K562 (cell line): ENCODE data around the gene GAB2. TPM values are rescaled to one million over a fixed set of nuclear protein-coding genes. Genes with fewer than 3 reads are reported as not detected.

Experiments
- BACH1 ChIP-seq: fragments of 200-800 bp; sonication (Bioruptor generic); IDR thresholded peaks from 2 replicates; pipeline ENCODE4 v1.6.1; 2016; ENCODE audit warnings: missing genetic modification characterization, missing compliant biosample characterization
- CHD2 ChIP-seq: IDR thresholded peaks from 2 replicates; pipeline ENCODE4 v1.6.1; 2011; ENCODE audit warnings: low read depth, low read length
- GATA2 ChIP-seq: sonication (generic); formaldehyde crosslinking; IDR thresholded peaks from 2 replicates; pipeline ENCODE4 v1.4.0; 2020; ENCODE audit warnings: mild to moderate bottlenecking, missing genetic modification reagents
- ILK ChIP-seq: fragments of 450-650 bp; IDR thresholded peaks from 2 replicates; pipeline ENCODE4 v1.6.1; 2016; ENCODE audit warnings: missing genetic modification characterization, low read depth, mild to moderate bottlenecking, missing compliant biosample characterization, moderate library complexity, borderline replicate concordance
- POLR2AphosphoS2 ChIP-seq: IDR thresholded peaks from 2 replicates; pipeline ENCODE4 v1.6.1; 2012; ENCODE audit warnings: low read length, improper control_type of control experiment
- POLR2AphosphoS5 ChIP-seq: IDR thresholded peaks from 2 replicates; pipeline ENCODE4 v1.6.1; 2011; ENCODE audit warnings: mild to moderate bottlenecking, low read depth, low read length, moderate library complexity; ENCODE audit not compliant: control insufficient read depth, insufficient read depth
- PRDM10 ChIP-seq: fragments of 450-650 bp; IDR thresholded peaks from 2 replicates; pipeline ENCODE4 v1.6.1; 2018; ENCODE audit not compliant: partially characterized antibody
- RAD21 ChIP-seq, 2 experiments: fragments of 250-450 bp in 1 of 2; fragments of 450-650 bp in 1 of 2; sonication (Bioruptor Pico) in 1 of 2; formaldehyde crosslinking in 1 of 2; IDR thresholded peaks in 1 of 2; conservative IDR thresholded peaks in 1 of 2; 2 replicates each; pipeline versions ENCODE4 v1.4.0 to v1.8.0; 2020 to 2022; ENCODE audit warnings: mild to moderate bottlenecking in 2 of 2, moderate library complexity in 1 of 2
- RBM17 ChIP-seq: fragments of 200-400 bp; formaldehyde crosslinking; IDR thresholded peaks from 2 replicates; pipeline ENCODE4 v1.6.1; 2017; ENCODE audit warnings: low read depth, mild to moderate bottlenecking, low read length, borderline replicate concordance
- RHOXF2B ChIP-seq: fragments of 250-450 bp; sonication (Bioruptor Pico); conservative IDR thresholded peaks from 2 replicates; pipeline ENCODE4 v1.5.1; 2021
- SMARCE1 ChIP-seq: fragments of 450-650 bp; IDR thresholded peaks from 2 replicates; pipeline ENCODE4 v1.7.1; 2016; ENCODE audit warnings: mild to moderate bottlenecking
- TEAD4 ChIP-seq, 2 experiments: sonication (generic) in 1 of 2; formaldehyde crosslinking in 1 of 2; IDR thresholded peaks; 2 replicates each; pipeline versions ENCODE4 v1.6.1 to v1.8.0; 2012 to 2022; ENCODE audit warnings: borderline replicate concordance in 1 of 2, inconsistent platforms in 1 of 2, low read length in 1 of 2, mild to moderate bottlenecking in 1 of 2, missing genetic modification reagents in 1 of 2
- U2AF2 ChIP-seq: fragments of 200-400 bp; formaldehyde crosslinking; optimal IDR thresholded peaks from 2 replicates; pipeline ENCODE3; 2017; ENCODE audit warnings: low read depth, mild to moderate bottlenecking, low read length
- XRCC5 ChIP-seq: fragments of 200-400 bp; formaldehyde crosslinking; IDR thresholded peaks from 2 replicates; pipeline ENCODE4 v1.6.1; 2017; ENCODE audit warnings: low read depth, mild to moderate bottlenecking, low read length
- YY1 ChIP-seq, 3 experiments: IDR thresholded peaks; 2 replicates each; pipeline ENCODE4 v1.6.1; 2011; ENCODE audit warnings: low read length in 2 of 3, mild to moderate bottlenecking in 2 of 3, moderate library complexity in 2 of 3, borderline replicate concordance in 1 of 3, control low read depth in 1 of 3, low read depth in 1 of 3; ENCODE audit not compliant: insufficient read depth in 3 of 3, insufficient replicate concordance in 2 of 3, control insufficient read depth in 1 of 3, insufficient read length in 1 of 3; ENCODE audit errors: extremely low read depth in 1 of 3
- ZFPM2 ChIP-seq: fragments of 250-450 bp; sonication (Bioruptor Pico); IDR thresholded peaks from 2 replicates; pipeline ENCODE4 v1.5.1; 2022; ENCODE audit warnings: mild to moderate bottlenecking
- ZNF197 ChIP-seq: fragments of 200-800 bp; sonication (Bioruptor generic); IDR thresholded peaks from 2 replicates; pipeline ENCODE4 v1.6.1; 2016; ENCODE audit warnings: low read depth, missing genetic modification characterization, missing compliant biosample characterization
- ZNF324 ChIP-seq: fragments of 250-450 bp; sonication (Bioruptor Pico); IDR thresholded peaks from 2 replicates; pipeline ENCODE4 v1.4.0; 2020; ENCODE audit warnings: mild to moderate bottlenecking
- polyA plus RNA-seq, 8 experiments: library from polyadenylated mRNA; depleted of rRNA in 4 of 8; stranded (reverse) in 5 of 8; unstranded in 3 of 8; fragments of >200 nt; fragmentation: Nextera tagmentation in 2 of 8; fragmentation: Illumina TruSeq in 1 of 8; extraction: Ambion mirVana in 2 of 8; extraction: Trizol in 1 of 8; gene quantifications; 2 replicates each; pipeline versions ENCODE4 v1.2.1 to v1.2.3, GENCODE V29; 2011 to 2014; ENCODE audit warnings: inconsistent platforms in 1 of 8, missing spikeins in 1 of 8
- total RNA-seq, 7 experiments: library from RNA; depleted of rRNA in 6 of 7; stranded (reverse); fragments of >200 nt in 6 of 7; fragmentation: Illumina TruSeq in 2 of 7; extraction: Trizol in 2 of 7; gene quantifications; 2 replicates each; pipeline versions ENCODE4 v1.2.1 to v1.2.3, GENCODE V29; 2011 to 2021; ENCODE audit warnings: low replicate concordance in 1 of 7
- TF ChIP-seq, protein P1 (sequence below): sonication (generic); formaldehyde crosslinking; IDR thresholded peaks from 2 replicates; pipeline ENCODE4 v1.8.1; 2022; ENCODE audit warnings: missing genetic modification reagents
- TF ChIP-seq, protein P2 (sequence below): fragments of 250-450 bp; sonication (Bioruptor Pico); IDR thresholded peaks from 2 replicates; pipeline ENCODE4 v1.8.0; 2022; ENCODE audit warnings: moderate library complexity, mild to moderate bottlenecking, inconsistent platforms
- TF ChIP-seq, protein P3 (sequence below), 2 experiments: fragments of 200-800 bp in 1 of 2; sonication (Bioruptor generic) in 1 of 2; sonication (generic) in 1 of 2; formaldehyde crosslinking in 1 of 2; IDR thresholded peaks in 1 of 2; conservative IDR thresholded peaks in 1 of 2; 2 replicates each; pipeline versions ENCODE4 v1.5.0 to v1.6.1; 2016 to 2020; ENCODE audit warnings: missing compliant biosample characterization in 1 of 2, missing genetic modification characterization in 1 of 2, missing genetic modification reagents in 1 of 2

GAB2 gene
- total and polyA plus RNA-seq, 9 of the 15 experiments (the other 6 are each of a cell fraction or from before 2014, with no cell fraction given): 2.3 to 35.2 (median 16.1) TPM

DNA sequence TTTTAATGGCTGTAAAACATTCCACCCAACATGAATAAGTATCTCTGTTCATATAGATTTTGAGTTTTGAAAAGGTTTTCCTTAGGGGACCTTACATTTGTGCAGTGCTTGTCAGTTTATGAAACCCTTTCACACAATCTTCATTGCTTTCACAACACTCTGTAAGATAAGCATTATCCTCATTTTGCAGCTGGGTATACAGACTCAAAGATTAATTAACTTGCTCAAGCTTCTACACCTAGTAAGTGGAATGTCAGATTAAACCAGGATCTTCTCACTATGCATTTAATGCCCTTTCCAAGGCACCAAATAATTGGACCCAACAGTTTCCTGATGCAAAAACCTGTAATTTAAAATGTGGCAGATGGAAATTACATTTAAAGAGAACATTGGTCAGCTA lies 11.6 kb upstream of the GAB2 start (continued):
- TF ChIP-seq PRDM10: no peak
- peak; percentile 16; the same call in 1 of the 2 replicates for TF ChIP-seq GATA2 (CRISPR knock-in tag)
- TF ChIP-seq CHD2: no peak
- TF ChIP-seq BACH1 (tag): no peak
- no peak for TF ChIP-seq ILK (tag)
- no peak for TF ChIP-seq RHOXF2B (CRISPR knock-in tag)
- no peak for TF ChIP-seq POLR2AphosphoS2
- TF ChIP-seq, protein P1, sequence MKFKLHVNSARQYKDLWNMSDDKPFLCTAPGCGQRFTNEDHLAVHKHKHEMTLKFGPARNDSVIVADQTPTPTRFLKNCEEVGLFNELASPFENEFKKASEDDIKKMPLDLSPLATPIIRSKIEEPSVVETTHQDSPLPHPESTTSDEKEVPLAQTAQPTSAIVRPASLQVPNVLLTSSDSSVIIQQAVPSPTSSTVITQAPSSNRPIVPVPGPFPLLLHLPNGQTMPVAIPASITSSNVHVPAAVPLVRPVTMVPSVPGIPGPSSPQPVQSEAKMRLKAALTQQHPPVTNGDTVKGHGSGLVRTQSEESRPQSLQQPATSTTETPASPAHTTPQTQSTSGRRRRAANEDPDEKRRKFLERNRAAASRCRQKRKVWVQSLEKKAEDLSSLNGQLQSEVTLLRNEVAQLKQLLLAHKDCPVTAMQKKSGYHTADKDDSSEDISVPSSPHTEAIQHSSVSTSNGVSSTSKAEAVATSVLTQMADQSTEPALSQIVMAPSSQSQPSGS (CRISPR knock-in tag): no peak
- peak; percentile 94 for TF ChIP-seq TEAD4 (IDR thresholded peaks at IDR 0.05; ENCODE audit: low read length)
- TF ChIP-seq TEAD4 (CRISPR knock-in tag; IDR thresholded peaks at IDR 0.05; ENCODE audit: borderline replicate concordance): no peak
- no peak for TF ChIP-seq U2AF2
- TF ChIP-seq XRCC5: no peak
- TF ChIP-seq SMARCE1: peak; percentile 84
- no peak for TF ChIP-seq RAD21 (CRISPR knock-in tag; conservative IDR thresholded peaks at IDR 0.05 in 1 of 2, IDR thresholded peaks at IDR 0.05 in 1 of 2)
- TF ChIP-seq ZFPM2 (CRISPR knock-in tag): no peak
- TF ChIP-seq, protein P2, sequence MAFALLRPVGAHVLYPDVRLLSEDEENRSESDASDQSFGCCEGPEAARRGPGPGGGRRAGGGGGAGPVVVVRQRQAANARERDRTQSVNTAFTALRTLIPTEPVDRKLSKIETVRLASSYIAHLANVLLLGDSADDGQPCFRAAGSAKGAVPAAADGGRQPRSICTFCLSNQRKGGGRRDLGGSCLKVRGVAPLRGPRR (CRISPR knock-in tag): no peak
- TF ChIP-seq, protein P3, sequence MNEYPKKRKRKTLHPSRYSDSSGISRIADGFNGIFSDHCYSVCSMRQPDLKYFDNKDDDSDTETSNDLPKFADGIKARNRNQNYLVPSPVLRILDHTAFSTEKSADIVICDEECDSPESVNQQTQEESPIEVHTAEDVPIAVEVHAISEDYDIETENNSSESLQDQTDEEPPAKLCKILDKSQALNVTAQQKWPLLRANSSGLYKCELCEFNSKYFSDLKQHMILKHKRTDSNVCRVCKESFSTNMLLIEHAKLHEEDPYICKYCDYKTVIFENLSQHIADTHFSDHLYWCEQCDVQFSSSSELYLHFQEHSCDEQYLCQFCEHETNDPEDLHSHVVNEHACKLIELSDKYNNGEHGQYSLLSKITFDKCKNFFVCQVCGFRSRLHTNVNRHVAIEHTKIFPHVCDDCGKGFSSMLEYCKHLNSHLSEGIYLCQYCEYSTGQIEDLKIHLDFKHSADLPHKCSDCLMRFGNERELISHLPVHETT (CRISPR knock-in tag; conservative IDR thresholded peaks at IDR 0.05 in 1 of 2, IDR thresholded peaks at IDR 0.05 in 1 of 2): no peak
- no peak for TF ChIP-seq ZNF324
- TF ChIP-seq ZNF197 (CRISPR knock-in tag): no peak
- TF ChIP-seq RBM17: no peak
- TF ChIP-seq POLR2AphosphoS5: peak; percentile 60; the same call in 1 of the 2 replicates
- no peak for TF ChIP-seq YY1 (IDR thresholded peaks at IDR 0.05; ENCODE audit: borderline replicate concordance in 1 of 3, control insufficient read depth in 1 of 3, extremely low read depth in 1 of 3, insufficient read depth in 3 of 3, insufficient read length in 1 of 3, insufficient replicate concordance in 2 of 3, low read depth in 1 of 3, low read length in 2 of 3)
